ENCODE data around the gene HCRTR1.
"Not testable (repeated sequence)": the region's sequence is repeated elsewhere in the genome, so short reads cannot be mapped to it uniquely, and the experiment has no call there.

HCRTR1 gene

GRCh38 chr1:31581821-31582810 is 35.4 kb upstream of the HCRTR1 start:
- no peak for DNase-seq

GRCh38 chr1:31583082-31583994 is 34.2 kb upstream of the HCRTR1 start:
- no peak for DNase-seq

GRCh38 chr1:31583995-31584868 is 33.3 kb upstream of the HCRTR1 start:
- DNase-seq, result no peak

GRCh38 chr1:31584869-31585735 is 32.4 kb upstream of the HCRTR1 start:
- DNase-seq, result no peak

- DNase-seq, result no peak
Measured at GRCh38 chr1:31585736-31586365, 31.6 kb upstream of the HCRTR1 start.

GRCh38 chr1:31586376-31587327 is 30.8 kb upstream of the HCRTR1 start:
- DNase-seq, result no peak

GRCh38 chr1:31587328-31587699 is 30.2 kb upstream of the HCRTR1 start:
- not testable (repeated sequence) for DNase-seq

- DNase-seq, result peak; percentile 94
Measured at GRCh38 chr1:31587720-31588423, 29.6 kb upstream of the HCRTR1 start.

GRCh38 chr1:31588751-31589515 is 28.6 kb upstream of the HCRTR1 start:
- peak; percentile 56 for DNase-seq

- DNase-seq, result no peak
Measured at GRCh38 chr1:31591425-31592093, 25.9 kb upstream of the HCRTR1 start.

- DNase-seq, result no peak
Measured at GRCh38 chr1:31592132-31592531, 25.4 kb upstream of the HCRTR1 start.

GRCh38 chr1:31593136-31593665 is 24.3 kb upstream of the HCRTR1 start:
- DNase-seq, result no peak

GRCh38 chr1:31593770-31594632 is 23.5 kb upstream of the HCRTR1 start:
- peak; percentile 61 for DNase-seq

- DNase-seq, result no peak
Measured at GRCh38 chr1:31595836-31596736, 21.4 kb upstream of the HCRTR1 start.

GRCh38 chr1:31596737-31597097 is 20.8 kb upstream of the HCRTR1 start:
- no peak for DNase-seq
